HepG2 (cell line): ENCODE measurements around the gene SKIDA1. TPM values are rescaled to one million over a fixed set of nuclear protein-coding genes. Genes with fewer than 3 reads are reported as not detected.
A peak's percentile ranks its signal among the peaks of the same experiment; 100 is the strongest.

Source experiments
- BCL6 ChIP-seq: IDR thresholded peaks from 2 replicates; pipeline ENCODE4 v1.6.1; 2016; ENCODE audit warnings: missing genetic modification reagents, missing compliant biosample characterization
- BRD4 ChIP-seq: sonication (generic); formaldehyde crosslinking; IDR thresholded peaks from 2 replicates; pipeline ENCODE4 v1.4.0; 2020; ENCODE audit warnings: missing genetic modification reagents
- CAMTA2 ChIP-seq: sonication (generic); formaldehyde crosslinking; IDR thresholded peaks from 2 replicates; pipeline ENCODE4 v1.4.0; 2020; ENCODE audit warnings: mild to moderate bottlenecking, missing genetic modification reagents, borderline replicate concordance
- CERS6 ChIP-seq: sonication (generic); formaldehyde crosslinking; IDR thresholded peaks from 2 replicates; pipeline ENCODE4 v1.5.0; 2020; ENCODE audit warnings: missing genetic modification reagents
- GATA4 ChIP-seq: sonication (generic); IDR thresholded peaks from 2 replicates; pipeline ENCODE4 v1.6.1; 2016; ENCODE audit warnings: antibody characterized with exemption, low read depth, borderline replicate concordance
- HMGA1 ChIP-seq: sonication (generic); formaldehyde crosslinking; conservative IDR thresholded peaks from 2 replicates; pipeline ENCODE4 v1.4.0; 2020; ENCODE audit warnings: missing genetic modification reagents
- HNF4G ChIP-seq, 2 experiments: sonication (generic) in 1 of 2; formaldehyde crosslinking in 1 of 2; IDR thresholded peaks; 2 replicates each; pipeline versions ENCODE4 v1.4.0 to v1.6.1; 2011 to 2020; ENCODE audit warnings: borderline replicate concordance in 2 of 2, low read depth in 2 of 2, mild to moderate bottlenecking in 2 of 2, low read length in 1 of 2, missing genetic modification reagents in 1 of 2, moderate library complexity in 1 of 2
- KLF9 ChIP-seq: IDR thresholded peaks from 2 replicates; pipeline ENCODE4 v1.6.1; 2016; ENCODE audit warnings: low read depth
- KMT2A ChIP-seq: sonication (generic); formaldehyde crosslinking; IDR thresholded peaks from 2 replicates; pipeline ENCODE4 v1.4.0; 2020; ENCODE audit warnings: missing genetic modification reagents
- NONO ChIP-seq, 2 experiments: fragments of 450-650 bp in 1 of 2; sonication (generic) in 1 of 2; formaldehyde crosslinking in 1 of 2; IDR thresholded peaks in 1 of 2; conservative IDR thresholded peaks in 1 of 2; 2 replicates each; pipeline versions ENCODE4 v1.6.1 to v1.8.0; 2017 to 2022; ENCODE audit warnings: mild to moderate bottlenecking in 1 of 2, missing genetic modification reagents in 1 of 2, moderate library complexity in 1 of 2
- REPIN1 ChIP-seq: sonication (generic); formaldehyde crosslinking; IDR thresholded peaks from 2 replicates; pipeline ENCODE4 v1.8.0; 2022; ENCODE audit warnings: missing genetic modification reagents, low read depth, mild to moderate bottlenecking, borderline replicate concordance
- SIN3A ChIP-seq: IDR thresholded peaks from 2 replicates; pipeline ENCODE4 v1.6.1; 2011; ENCODE audit warnings: low read depth, mild to moderate bottlenecking, control low read depth, low read length, borderline replicate concordance
- TARDBP ChIP-seq: sonication (generic); formaldehyde crosslinking; IDR thresholded peaks from 2 replicates; pipeline ENCODE4 v1.8.0; 2022; ENCODE audit warnings: mild to moderate bottlenecking, missing genetic modification reagents
- TRAFD1 ChIP-seq: sonication (generic); formaldehyde crosslinking; IDR thresholded peaks from 2 replicates; pipeline ENCODE4 v1.5.1; 2020; ENCODE audit warnings: missing genetic modification reagents, mild to moderate bottlenecking, borderline replicate concordance
- ZBTB38 ChIP-seq: sonication (generic); formaldehyde crosslinking; IDR thresholded peaks from 2 replicates; pipeline ENCODE4 v1.5.1; 2020; ENCODE audit warnings: mild to moderate bottlenecking, missing genetic modification reagents
- ZFP82 ChIP-seq: sonication (generic); formaldehyde crosslinking; IDR thresholded peaks from 2 replicates; pipeline ENCODE4 v1.5.1; 2020; ENCODE audit warnings: mild to moderate bottlenecking, missing genetic modification reagents, borderline replicate concordance
- ZMYM3 ChIP-seq: sonication (generic); formaldehyde crosslinking; IDR thresholded peaks from 2 replicates; pipeline ENCODE4 v1.5.1; 2020; ENCODE audit warnings: mild to moderate bottlenecking, missing genetic modification reagents
- ZNF12 ChIP-seq: sonication (generic); formaldehyde crosslinking; IDR thresholded peaks from 2 replicates; pipeline ENCODE4 v1.5.0; 2020; ENCODE audit warnings: missing genetic modification reagents
- ZNF225 ChIP-seq: sonication (generic); formaldehyde crosslinking; IDR thresholded peaks from 2 replicates; pipeline ENCODE4 v1.4.0; 2020; ENCODE audit warnings: mild to moderate bottlenecking, missing genetic modification reagents
- ZNF512B ChIP-seq: sonication (generic); formaldehyde crosslinking; IDR thresholded peaks from 2 replicates; pipeline ENCODE4 v1.5.1; 2020; ENCODE audit warnings: missing genetic modification reagents, mild to moderate bottlenecking, borderline replicate concordance
- ZNF546 ChIP-seq: sonication (generic); formaldehyde crosslinking; conservative IDR thresholded peaks from 2 replicates; pipeline ENCODE4 v1.8.1; 2023; ENCODE audit warnings: mild to moderate bottlenecking, missing genetic modification reagents
- ZNF776 ChIP-seq: sonication (generic); formaldehyde crosslinking; IDR thresholded peaks from 2 replicates; pipeline ENCODE4 v1.4.0; 2020; ENCODE audit warnings: mild to moderate bottlenecking, missing genetic modification reagents
- ZNF883 ChIP-seq: sonication (generic); formaldehyde crosslinking; IDR thresholded peaks from 2 replicates; pipeline ENCODE4 v1.5.1; 2020; ENCODE audit warnings: mild to moderate bottlenecking, missing genetic modification reagents; ENCODE audit errors: not compliant biosample characterization
- polyA plus RNA-seq, 8 experiments: library from polyadenylated mRNA; depleted of rRNA in 3 of 8; stranded (reverse) in 7 of 8; unstranded in 1 of 8; fragments of >200 nt; fragmentation: Illumina TruSeq in 4 of 8; extraction: Trizol in 4 of 8; gene quantifications; 2 replicates each; pipeline versions ENCODE4 v1.2.1 to v1.2.3, GENCODE V29; 2011 to 2016; ENCODE audit warnings: low read depth in 4 of 8, missing spikeins in 1 of 8, mixed read lengths in 1 of 8; ENCODE audit not compliant: insufficient read depth in 1 of 8
- total RNA-seq, 5 experiments: library from RNA; depleted of rRNA; stranded (reverse); fragments of >200 nt; fragmentation: Illumina TruSeq; extraction: Trizol; gene quantifications; 2 replicates each; pipeline ENCODE4 v1.2.3, GENCODE V29; 2016; ENCODE audit warnings: low read depth in 1 of 5

SKIDA1 gene
- total and polyA plus RNA-seq, 2 of the 13 experiments (the other 11 are each of a cell fraction or from before 2014, with no cell fraction given) = 0.73 to 1.5 TPM

GRCh38 chr10:21516242-21517131, 9.0 kb downstream of the SKIDA1 start (continued):
- TF ChIP-seq ZNF883 (CRISPR knock-in tag) = peak; percentile 46
- peak; percentile 52; the same call in 1 of the 2 replicates for TF ChIP-seq ZMYM3 (CRISPR knock-in tag)
- TF ChIP-seq TARDBP (CRISPR knock-in tag) = 0 out of 2 replicates have a peak, but pooled peaks have one; percentile 17
- no peak for TF ChIP-seq BRD4 (CRISPR knock-in tag)
- 0 out of 2 replicates have a peak, but pooled peaks have one; percentile 3 for TF ChIP-seq ZNF776
- peak; percentile 10; the same call in 1 of the 2 replicates for TF ChIP-seq SIN3A
- peak; percentile 65; the same call in 1 of the 2 replicates for TF ChIP-seq REPIN1
- no peak; the same call in 1 of the 2 replicates for TF ChIP-seq ZFP82 (CRISPR knock-in tag)
- no peak for TF ChIP-seq NONO (IDR thresholded peaks at IDR 0.05)
- peak; percentile 61; the same call in 1 of the 2 replicates for TF ChIP-seq NONO (CRISPR knock-in tag; conservative IDR thresholded peaks at IDR 0.05)
- peak; percentile 35; the same call in 1 of the 2 replicates for TF ChIP-seq ZNF225 (CRISPR knock-in tag)
- no peak for TF ChIP-seq ZNF12 (CRISPR knock-in tag)
- no peak for TF ChIP-seq HNF4G (IDR thresholded peaks at IDR 0.05; ENCODE audit: borderline replicate concordance, low read depth, low read length)
- TF ChIP-seq HNF4G (CRISPR knock-in tag; IDR thresholded peaks at IDR 0.05; ENCODE audit: borderline replicate concordance, low read depth) = no peak
- 0 out of 2 replicates have a peak, but pooled peaks have one; percentile 14 for TF ChIP-seq CAMTA2 (CRISPR knock-in tag)
- peak; percentile 88; the same call in 1 of the 2 replicates for TF ChIP-seq ZNF512B (CRISPR knock-in tag)
- no peak for TF ChIP-seq GATA4
- TF ChIP-seq CERS6 = no peak
- no peak for TF ChIP-seq KLF9
- TF ChIP-seq ZBTB38 (CRISPR knock-in tag) = peak; percentile 82
- TF ChIP-seq ZNF546 (CRISPR knock-in tag) = 0 out of 2 replicates have a peak, but pooled peaks have one; percentile 44
- TF ChIP-seq HMGA1 = no peak
- TF ChIP-seq TRAFD1 (CRISPR knock-in tag) = 0 out of 2 replicates have a peak, but pooled peaks have one; percentile 37
- no peak for TF ChIP-seq KMT2A (CRISPR knock-in tag)
- TF ChIP-seq BCL6 (CRISPR knock-in tag) = peak; percentile 95
